Renal cortex interstitium (tissue), 11 donors: ENCODE results near the gene KCNK2. TPM values are rescaled to one million over a fixed set of nuclear protein-coding genes. Genes with fewer than 3 reads are reported as not detected.
"Not testable (repeated sequence)": the region's sequence is repeated elsewhere in the genome, so short reads cannot be mapped to it uniquely, and the experiment has no call there.

Experiments used
- DNase-seq, 11 donors: peaks; one replicate each; pipeline ENCODE4 v3.0.0-alpha.2; 2013; ENCODE audit warnings: low read depth in 9 of 11, low spot score in 4 of 11; ENCODE audit errors: extremely low read depth in 1 of 11
- polyA plus RNA-seq, 3 donors: library from polyadenylated mRNA; unstranded; fragments of 120-200 nt; gene quantifications; one replicate each; pipeline ENCODE4 v1.2.1, GENCODE V29; 2013; ENCODE audit not compliant: insufficient read length in 3 of 3

Gene KCNK2
- polyA plus RNA-seq, 3 donors, result 1.5 to 3.2 (median 3.0) TPM

GRCh38 chr1:215137985-215138384, 55.4 kb downstream of the KCNK2 start:
- DNase-seq, result no peak

- DNase-seq, result no peak
Observed at GRCh38 chr1:215140135-215140534, 57.6 kb downstream of the KCNK2 start.

- no peak for DNase-seq
Observed at GRCh38 chr1:215141460-215141859, 58.9 kb downstream of the KCNK2 start.

- DNase-seq, result no peak
Observed at GRCh38 chr1:215143497-215143896, 61.0 kb downstream of the KCNK2 start.

- peak in 5 of 11 donors; percentile 13 to 21 (median 17) for DNase-seq
Observed at GRCh38 chr1:215146240-215146975, 63.9 kb downstream of the KCNK2 start.

- DNase-seq, result no peak
Observed at GRCh38 chr1:215147024-215147423, 64.5 kb downstream of the KCNK2 start.

- DNase-seq, result no peak
Observed at GRCh38 chr1:215151841-215152549, 69.5 kb downstream of the KCNK2 start.

GRCh38 chr1:215156232-215156631, 73.7 kb downstream of the KCNK2 start:
- no peak for DNase-seq

- DNase-seq, result no peak
Observed at GRCh38 chr1:215160351-215160750, 77.8 kb downstream of the KCNK2 start.

GRCh38 chr1:215163144-215163543, 80.6 kb downstream of the KCNK2 start:
- not testable (repeated sequence) for DNase-seq

- DNase-seq, result no peak
Observed at GRCh38 chr1:215166886-215167285, 84.3 kb downstream of the KCNK2 start.

GRCh38 chr1:215181518-215181917, 99.0 kb downstream of the KCNK2 start:
- DNase-seq, result no peak

GRCh38 chr1:215185067-215185620, 102.6 kb downstream of the KCNK2 start:
- DNase-seq, result no peak

GRCh38 chr1:215188302-215188950, 105.9 kb downstream of the KCNK2 start:
- no peak for DNase-seq

GRCh38 chr1:215192306-215192705, 109.8 kb downstream of the KCNK2 start:
- DNase-seq, result no peak

- no peak for DNase-seq
Observed at GRCh38 chr1:215198021-215198420, 115.5 kb downstream of the KCNK2 start.

GRCh38 chr1:215200121-215200520, 117.6 kb downstream of the KCNK2 start:
- DNase-seq, result no peak

GRCh38 chr1:215201283-215201682, 118.7 kb downstream of the KCNK2 start:
- DNase-seq, result peak in 1 of 11 donors; percentile 7

- DNase-seq, result no peak
Observed at GRCh38 chr1:215202868-215203267, 120.3 kb downstream of the KCNK2 start.

- no peak for DNase-seq
Observed at GRCh38 chr1:215210167-215210566, 127.6 kb downstream of the KCNK2 start.
